H54 (cell line): Measurements from ENCODE around the gene SAPCD2.

Source experiments
- DNase-seq: peaks from one replicate; pipeline ENCODE4 v3.0.0; 2011; ENCODE audit warnings: low spot score, mixed read lengths; ENCODE audit not compliant: insufficient read length
- FAIRE-seq: peaks from 3 replicates; lab custom pipeline; 2011; peaks lifted over from hg19 to GRCh38; lab: Jason Lieb, UNC
- POLR2A ChIP-seq: IDR thresholded peaks from 2 replicates; pipeline ENCODE4 v1.6.1; 2011; ENCODE audit warnings: low read depth, mild to moderate bottlenecking, low read length

SAPCD2 gene

GRCh38 chr9:137110911-137111787 lies 40.8 kb upstream of the SAPCD2 start:
- TF ChIP-seq POLR2A = no peak
- FAIRE-seq (no peak), DNase-seq (no peak)

- DNase-seq (no peak), FAIRE-seq (no peak)
- TF ChIP-seq POLR2A = no peak
These were observed 40.0 kb upstream of the SAPCD2 start for GRCh38 chr9:137110147-137110910.

GRCh38 chr9:137109250-137110146 lies 39.1 kb upstream of the SAPCD2 start:
- FAIRE-seq (no peak), DNase-seq (no peak)
- no peak for TF ChIP-seq POLR2A

- no peak for DNase-seq
- no peak for TF ChIP-seq POLR2A
These were observed 38.4 kb upstream of the SAPCD2 start for GRCh38 chr9:137108608-137109249.

GRCh38 chr9:137107982-137108381 lies 37.6 kb upstream of the SAPCD2 start:
- DNase-seq (no peak), FAIRE-seq (no peak)
- no peak for TF ChIP-seq POLR2A

More at GRCh38 chr9:137108608-137109249, 38.4 kb upstream of the SAPCD2 start:
- no peak for FAIRE-seq

GRCh38 chr9:137107312-137107921 lies 37.1 kb upstream of the SAPCD2 start:
- no peak for TF ChIP-seq POLR2A
- FAIRE-seq (no peak), DNase-seq (no peak)

GRCh38 chr9:137106662-137107250 lies 36.4 kb upstream of the SAPCD2 start:
- TF ChIP-seq POLR2A = no peak
- FAIRE-seq (no peak), DNase-seq (no peak)

- FAIRE-seq (no peak), DNase-seq (no peak)
- no peak for TF ChIP-seq POLR2A
These were observed 35.7 kb upstream of the SAPCD2 start for GRCh38 chr9:137105814-137106661.

GRCh38 chr9:137103206-137103999 lies 33.0 kb upstream of the SAPCD2 start:
- TF ChIP-seq POLR2A = no peak
- FAIRE-seq (no peak), DNase-seq (no peak)

GRCh38 chr9:137099231-137099630 lies 28.9 kb upstream of the SAPCD2 start:
- DNase-seq = no peak
- no peak for FAIRE-seq
- TF ChIP-seq POLR2A = no peak

- FAIRE-seq (no peak), DNase-seq (no peak)
- no peak for TF ChIP-seq POLR2A
These were observed 27.6 kb upstream of the SAPCD2 start for GRCh38 chr9:137097761-137098462.
